Endothelial cell (in vitro differentiated cells): ENCODE data around the gene INTS11. TPM values are rescaled to one million over a fixed set of nuclear protein-coding genes. Genes with fewer than 3 reads are reported as not detected.

Experiments used
- DNase-seq: peaks from one replicate; pipeline ENCODE4 v3.0.0; 2021; ENCODE audit warnings: low spot score
- H3K27ac Mint-ChIP-seq: one replicate; pipeline ENCODE4 v1.8.0; 2021; ENCODE audit warnings: mixed read lengths, inconsistent platforms; ENCODE audit not compliant: unreplicated experiment
- H3K27me3 Mint-ChIP-seq: one replicate; pipeline ENCODE4 v1.8.0; 2021; ENCODE audit warnings: mild to moderate bottlenecking, moderate library complexity, mixed read lengths, inconsistent platforms; ENCODE audit not compliant: unreplicated experiment
- H3K36me3 Mint-ChIP-seq: one replicate; pipeline ENCODE4 v1.8.0; 2021; ENCODE audit warnings: mild to moderate bottlenecking, low read depth, mixed read lengths, inconsistent platforms; ENCODE audit not compliant: unreplicated experiment
- H3K4me1 Mint-ChIP-seq: one replicate; pipeline ENCODE4 v1.8.0; 2021; ENCODE audit warnings: mild to moderate bottlenecking, mixed read lengths, inconsistent platforms; ENCODE audit not compliant: unreplicated experiment
- H3K4me3 Mint-ChIP-seq: one replicate; pipeline ENCODE4 v1.8.0; 2021; ENCODE audit warnings: mild to moderate bottlenecking, mixed read lengths, inconsistent platforms; ENCODE audit not compliant: unreplicated experiment
- H3K9me3 Mint-ChIP-seq: one replicate; pipeline ENCODE4 v1.8.0; 2021; ENCODE audit warnings: mixed read lengths, inconsistent platforms; ENCODE audit not compliant: unreplicated experiment
- CTCF ChIP-seq: fragments of 200-600 bp; sonication (generic); IDR thresholded peaks from one replicate; pipeline ENCODE4 v1.5.0; 2021; ENCODE audit warnings: antibody characterized with exemption; ENCODE audit not compliant: unreplicated experiment
- total RNA-seq: library from RNA; stranded (reverse); fragmentation: NEBNext Ultra II Directional; extraction: Animal tissue kit (Norgen Biotek cat#: 25700); gene quantifications from one replicate; pipeline ENCODE4 v1.2.1, GENCODE V29; 2021; ENCODE audit not compliant: unreplicated experiment

The INTS11 gene
- total RNA-seq, 1 donor from 2014 or later: 104 TPM

GRCh38 chr1:1293263-1294249 lies 30.9 kb downstream of the INTS11 start:
- Mint-ChIP-seq H3K36me3 (no peaks in the 10 kb centered on the region), H3K4me1 (no peaks in the 10 kb centered on the region), H3K4me3 (no peak overlapping the region)

GRCh38 chr1:1292851-1293250 lies 31.6 kb downstream of the INTS11 start:
- no peak for TF ChIP-seq CTCF
- Mint-ChIP-seq H3K36me3 (no peaks in the 10 kb centered on the region), H3K4me1 (no peaks in the 10 kb centered on the region), H3K9me3 (no peaks in the 10 kb centered on the region), H3K27me3 (peaks cover 4% of the 10 kb centered on the region), H3K4me3 (no peak overlapping the region), H3K27ac (no peak overlapping the region)
- no peak for DNase-seq

More at GRCh38 chr1:1293263-1294249, 30.9 kb downstream of the INTS11 start:
- H3K27me3 Mint-ChIP-seq: peaks cover 4% of the 10 kb centered on the region
- TF ChIP-seq CTCF: no peak
- H3K27ac Mint-ChIP-seq: no peak overlapping the region
- DNase-seq: no peak
- H3K9me3 Mint-ChIP-seq: no peaks in the 10 kb centered on the region

- H3K9me3 Mint-ChIP-seq: no peaks in the 10 kb centered on the region
- H3K4me3 Mint-ChIP-seq: no peak overlapping the region
- TF ChIP-seq CTCF: no peak
- no peak for DNase-seq
- H3K27me3 Mint-ChIP-seq: peaks cover 4% of the 10 kb centered on the region
- H3K27ac Mint-ChIP-seq: no peak overlapping the region
- H3K36me3 Mint-ChIP-seq: no peaks in the 10 kb centered on the region
- H3K4me1 Mint-ChIP-seq: no peaks in the 10 kb centered on the region
Observed at GRCh38 chr1:1292442-1292779, 32.0 kb downstream of the INTS11 start.

- peak; percentile 75 for DNase-seq
- H3K27me3 Mint-ChIP-seq: peaks cover 4% of the 10 kb centered on the region
Observed at GRCh38 chr1:1291548-1292441, 32.7 kb downstream of the INTS11 start.

More at GRCh38 chr1:1291548-1292441, 32.7 kb downstream of the INTS11 start:
- H3K4me3 Mint-ChIP-seq: no peak overlapping the region
- no peak overlapping the region for H3K27ac Mint-ChIP-seq
- peak; percentile 66 for TF ChIP-seq CTCF
- H3K4me1 Mint-ChIP-seq: no peaks in the 10 kb centered on the region
- H3K36me3 Mint-ChIP-seq: no peaks in the 10 kb centered on the region
- no peaks in the 10 kb centered on the region for H3K9me3 Mint-ChIP-seq
